GM21360 (cell line): ENCODE measurements around the gene STEAP3.

Source experiments
- ATAC-seq: cut with Tn5 transposase; IDR thresholded peaks from one replicate; pipeline ENCODE4 v1.9.1; 2021; ENCODE audit warnings: mild to moderate bottlenecking, moderate library complexity; ENCODE audit not compliant: unreplicated experiment

The STEAP3 gene

DNA sequence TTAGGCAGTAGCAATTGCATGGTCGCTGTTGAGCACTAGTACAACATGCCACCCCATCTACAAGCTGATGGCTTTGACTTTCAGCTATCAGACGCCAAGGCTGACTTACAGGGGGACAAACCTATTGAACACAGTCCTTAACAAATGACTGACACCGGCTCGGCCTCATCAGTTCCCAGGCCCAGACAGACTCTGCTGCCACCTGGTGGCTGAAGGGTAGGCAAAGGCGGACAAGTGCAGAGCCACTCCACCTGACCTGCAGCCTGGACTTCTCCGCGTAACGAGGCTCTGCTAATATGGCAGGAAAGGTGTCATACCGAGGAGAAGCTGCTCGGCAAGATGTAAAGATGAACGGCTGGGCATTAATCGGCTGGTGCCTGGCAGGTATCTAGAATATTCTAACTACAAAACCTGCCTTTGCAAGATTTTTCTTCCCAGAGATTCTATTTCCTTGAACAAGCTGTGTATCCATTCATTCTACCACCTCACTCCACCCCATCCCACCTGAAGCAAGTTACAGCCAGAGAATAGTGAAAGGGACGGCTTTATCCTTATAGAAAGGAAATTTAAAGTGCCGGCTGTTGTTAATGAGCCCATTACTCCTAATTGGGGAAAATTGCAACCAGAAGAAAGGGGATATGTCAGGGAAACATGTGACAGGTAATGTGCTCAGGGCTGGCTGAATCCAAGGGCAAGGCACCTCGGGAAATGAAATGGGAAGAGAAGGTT is 67.4 kb downstream of the STEAP3 start:
- ATAC-seq, result peak; percentile 88

GRCh38 chr2:119291588-119292167 is 68.0 kb downstream of the STEAP3 start:
- no peak for ATAC-seq

GRCh38 chr2:119292226-119292625 is 68.6 kb downstream of the STEAP3 start:
- ATAC-seq, result no peak

DNA sequence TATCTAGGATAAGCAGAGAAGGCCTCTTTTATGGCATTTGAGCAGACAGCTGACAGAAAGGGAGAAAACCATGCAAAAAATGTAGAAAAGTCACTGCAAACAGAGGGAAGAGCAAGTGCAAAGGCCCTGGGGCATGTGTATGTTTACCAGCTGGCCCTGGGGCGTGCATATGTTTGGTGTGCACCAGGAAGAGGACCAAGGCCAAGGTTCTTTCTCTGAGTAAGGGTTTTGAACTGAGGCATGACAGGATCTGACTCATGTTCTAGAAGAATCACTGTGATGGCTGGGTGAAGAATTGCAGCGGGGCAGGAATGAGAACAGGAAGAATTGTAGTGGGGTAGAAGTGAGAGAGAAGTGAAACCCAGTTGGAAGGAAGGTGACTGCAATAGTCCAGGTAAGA is 69.6 kb downstream of the STEAP3 start:
- ATAC-seq, result no peak

DNA sequence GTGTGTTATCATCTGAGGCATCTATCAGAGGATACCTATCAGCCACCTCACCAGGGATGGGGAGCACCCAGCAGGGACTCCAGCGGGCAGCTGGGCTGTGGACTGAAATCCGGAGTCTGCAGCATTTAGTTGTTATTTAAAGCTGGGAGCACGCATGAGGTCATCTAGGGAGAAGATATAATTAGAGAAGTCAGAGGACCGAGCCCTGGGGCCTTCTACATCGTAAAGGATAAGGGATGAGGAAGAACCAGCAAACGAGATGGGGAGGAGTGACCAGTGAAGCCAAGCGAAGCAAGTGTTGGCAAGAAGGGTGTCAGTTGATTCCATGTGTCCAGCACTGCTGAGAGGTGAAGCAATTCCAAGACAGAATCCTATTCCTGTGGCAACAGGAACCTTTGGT is 70.3 kb downstream of the STEAP3 start:
- ATAC-seq, result no peak

GRCh38 chr2:119294671-119295070 is 71.0 kb downstream of the STEAP3 start:
- no peak for ATAC-seq

- ATAC-seq, result no peak
Observed at GRCh38 chr2:119295688-119296375, 72.2 kb downstream of the STEAP3 start.

- no peak for ATAC-seq
Observed at GRCh38 chr2:119301413-119301812, 77.8 kb downstream of the STEAP3 start.

GRCh38 chr2:119304847-119305246 is 81.2 kb downstream of the STEAP3 start:
- no peak for ATAC-seq

GRCh38 chr2:119305497-119306195 is 82.0 kb downstream of the STEAP3 start:
- ATAC-seq, result no peak

DNA sequence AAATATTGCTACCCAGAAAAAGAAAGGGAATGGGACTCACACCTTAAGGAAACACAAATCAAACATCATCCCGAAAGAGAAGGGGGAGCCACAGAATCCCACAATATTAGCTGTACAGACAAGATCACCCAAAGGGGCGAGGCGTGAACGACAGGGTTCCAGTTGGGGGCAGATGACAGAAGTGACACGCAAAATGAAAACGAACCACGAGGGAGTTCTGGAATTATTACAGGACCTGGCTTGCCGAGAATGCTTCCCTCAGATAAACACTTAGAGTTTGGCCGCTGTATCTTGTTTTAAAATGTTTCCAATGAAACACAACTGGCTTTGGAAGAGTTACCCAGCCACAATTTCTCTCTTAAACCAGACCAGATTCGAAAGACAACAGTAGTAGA is 82.6 kb downstream of the STEAP3 start:
- ATAC-seq, result no peak

DNA sequence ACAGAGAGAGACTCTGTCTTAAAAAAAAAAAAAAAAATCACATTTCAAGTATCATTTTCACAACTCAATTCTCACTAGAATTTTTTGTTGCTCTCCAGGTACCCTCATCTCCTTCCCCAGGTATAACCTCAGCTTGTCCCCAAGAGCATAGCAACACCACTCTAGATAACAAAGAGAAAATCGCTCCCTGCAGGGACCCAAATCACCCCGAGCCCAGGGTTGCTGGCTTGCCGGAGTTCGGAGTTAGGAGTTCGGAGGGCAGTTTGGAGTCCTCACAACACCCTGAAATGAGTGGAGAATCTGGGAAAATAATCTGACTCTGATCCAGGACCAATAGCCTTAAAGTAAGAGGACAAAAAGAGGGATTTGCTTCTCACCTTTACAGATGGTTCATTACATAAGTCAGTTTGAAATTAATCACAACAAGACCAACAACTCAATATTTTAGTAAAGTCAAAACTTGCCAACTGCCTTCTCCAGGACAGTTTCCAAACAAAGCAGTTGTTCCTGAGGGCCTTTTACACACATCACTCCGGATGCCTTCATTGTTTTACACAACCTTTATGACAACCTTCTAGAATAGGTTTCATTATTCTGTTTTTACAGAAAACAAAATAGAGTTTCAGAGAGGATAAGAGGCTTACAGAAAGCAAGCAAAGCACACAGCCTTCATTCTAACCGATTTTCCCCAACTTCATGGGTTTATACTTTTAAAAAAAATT is 83.9 kb downstream of the STEAP3 start:
- no peak for ATAC-seq

GRCh38 chr2:119308793-119309330 is 85.2 kb downstream of the STEAP3 start:
- no peak for ATAC-seq

DNA sequence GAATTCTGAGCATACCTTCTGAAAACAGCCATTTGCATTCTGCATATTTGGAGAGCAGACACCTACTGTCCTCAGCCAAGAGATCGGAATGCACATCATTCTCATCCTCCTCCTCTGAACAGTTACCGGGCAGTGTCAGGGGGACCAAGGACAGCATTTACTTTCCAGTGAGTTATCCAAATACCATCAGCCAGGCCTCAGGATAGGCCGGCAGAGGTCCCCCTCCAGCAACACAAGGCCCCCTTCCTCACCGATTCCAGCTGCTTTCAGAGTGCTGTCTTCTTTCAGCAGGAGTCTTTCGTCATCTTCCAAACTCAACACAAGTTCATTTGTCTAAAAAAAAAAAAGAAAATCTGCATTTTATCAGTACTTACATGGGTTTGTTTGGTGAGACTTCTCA is 87.7 kb downstream of the STEAP3 start:
- no peak for ATAC-seq

DNA sequence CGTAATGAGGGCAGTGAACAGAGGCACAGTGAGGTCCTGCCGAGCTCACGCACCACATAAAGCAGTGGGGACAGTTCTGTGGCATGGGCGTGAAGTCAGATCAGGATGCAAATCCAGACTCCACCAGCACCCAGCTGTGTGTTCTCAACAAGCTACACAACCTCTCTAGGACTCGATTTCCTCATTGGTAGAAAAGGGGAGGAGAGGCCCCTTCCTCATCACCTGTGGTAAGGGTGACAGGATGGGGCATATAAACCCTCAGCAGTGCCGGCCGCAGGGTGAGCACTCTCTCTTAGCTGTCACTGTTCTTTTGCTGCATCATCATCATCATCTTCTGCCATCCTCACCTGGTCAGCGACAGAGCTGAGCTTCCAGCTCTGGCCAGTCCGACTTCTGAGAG is 88.2 kb downstream of the STEAP3 start:
- no peak for ATAC-seq
